ENCODE results near the gene ADRB2. TPM values are rescaled to one million over a fixed set of nuclear protein-coding genes. Genes with fewer than 3 reads are reported as not detected.

Gene ADRB2
- total and polyA plus RNA-seq, 4 donors = 1.2 to 7.6 (median 3.8) TPM

DNA sequence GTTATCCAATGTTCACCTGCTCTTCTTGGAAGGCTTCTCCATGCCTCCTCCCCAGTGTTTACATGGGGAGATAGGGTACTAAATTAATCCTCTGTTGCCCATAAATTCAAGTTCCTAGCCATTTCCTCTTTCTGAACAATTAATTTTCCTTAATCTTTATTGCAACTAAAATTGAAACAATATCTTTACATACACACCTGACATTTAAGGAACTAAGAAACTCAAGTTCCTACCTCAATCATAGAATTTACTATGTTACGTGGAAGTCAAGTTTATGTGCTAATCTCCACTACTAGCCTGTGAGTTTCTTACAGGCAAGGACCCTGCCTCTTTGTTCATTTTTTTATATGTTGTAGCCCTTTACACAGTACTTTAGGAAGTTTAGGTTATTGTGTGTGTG, 10.1 kb upstream of the ADRB2 start:
- H3K27ac ChIP-seq (ENCODE audit: low read depth in 1 of 2, low read length in 2 of 2) = no peak overlapping the region
- TF ChIP-seq RAD21 (IDR thresholded peaks at IDR 0.05) (no peak), FOXA2 (IDR thresholded peaks at IDR 0.05) (no peak), RXRA (IDR thresholded peaks at IDR 0.05) (no peak), FOXA1 (IDR thresholded peaks at IDR 0.05) (no peak), NR2F2 (IDR thresholded peaks at IDR 0.05) (no peak), GABPA (IDR thresholded peaks at IDR 0.05 in 1 of 2, conservative IDR thresholded peaks at IDR 0.05 in 1 of 2) (no peak), JUND (IDR thresholded peaks at IDR 0.05) (no peak), YY1 (IDR thresholded peaks at IDR 0.05) (no peak), EGR1 (IDR thresholded peaks at IDR 0.05; ENCODE audit: low read depth in 2 of 2) (no peak), HNF4A (conservative IDR thresholded peaks at IDR 0.05) (no peak)
- TF ChIP-seq, protein P1, sequence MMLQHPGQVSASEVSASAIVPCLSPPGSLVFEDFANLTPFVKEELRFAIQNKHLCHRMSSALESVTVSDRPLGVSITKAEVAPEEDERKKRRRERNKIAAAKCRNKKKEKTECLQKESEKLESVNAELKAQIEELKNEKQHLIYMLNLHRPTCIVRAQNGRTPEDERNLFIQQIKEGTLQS (IDR thresholded peaks at IDR 0.05) = no peak
- TF ChIP-seq, protein P2, sequence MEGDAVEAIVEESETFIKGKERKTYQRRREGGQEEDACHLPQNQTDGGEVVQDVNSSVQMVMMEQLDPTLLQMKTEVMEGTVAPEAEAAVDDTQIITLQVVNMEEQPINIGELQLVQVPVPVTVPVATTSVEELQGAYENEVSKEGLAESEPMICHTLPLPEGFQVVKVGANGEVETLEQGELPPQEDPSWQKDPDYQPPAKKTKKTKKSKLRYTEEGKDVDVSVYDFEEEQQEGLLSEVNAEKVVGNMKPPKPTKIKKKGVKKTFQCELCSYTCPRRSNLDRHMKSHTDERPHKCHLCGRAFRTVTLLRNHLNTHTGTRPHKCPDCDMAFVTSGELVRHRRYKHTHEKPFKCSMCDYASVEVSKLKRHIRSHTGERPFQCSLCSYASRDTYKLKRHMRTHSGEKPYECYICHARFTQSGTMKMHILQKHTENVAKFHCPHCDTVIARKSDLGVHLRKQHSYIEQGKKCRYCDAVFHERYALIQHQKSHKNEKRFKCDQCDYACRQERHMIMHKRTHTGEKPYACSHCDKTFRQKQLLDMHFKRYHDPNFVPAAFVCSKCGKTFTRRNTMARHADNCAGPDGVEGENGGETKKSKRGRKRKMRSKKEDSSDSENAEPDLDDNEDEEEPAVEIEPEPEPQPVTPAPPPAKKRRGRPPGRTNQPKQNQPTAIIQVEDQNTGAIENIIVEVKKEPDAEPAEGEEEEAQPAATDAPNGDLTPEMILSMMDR (IDR thresholded peaks at IDR 0.05; ENCODE audit: low read depth, low read length, missing input control) = no peak
- TF ChIP-seq, protein P3, sequence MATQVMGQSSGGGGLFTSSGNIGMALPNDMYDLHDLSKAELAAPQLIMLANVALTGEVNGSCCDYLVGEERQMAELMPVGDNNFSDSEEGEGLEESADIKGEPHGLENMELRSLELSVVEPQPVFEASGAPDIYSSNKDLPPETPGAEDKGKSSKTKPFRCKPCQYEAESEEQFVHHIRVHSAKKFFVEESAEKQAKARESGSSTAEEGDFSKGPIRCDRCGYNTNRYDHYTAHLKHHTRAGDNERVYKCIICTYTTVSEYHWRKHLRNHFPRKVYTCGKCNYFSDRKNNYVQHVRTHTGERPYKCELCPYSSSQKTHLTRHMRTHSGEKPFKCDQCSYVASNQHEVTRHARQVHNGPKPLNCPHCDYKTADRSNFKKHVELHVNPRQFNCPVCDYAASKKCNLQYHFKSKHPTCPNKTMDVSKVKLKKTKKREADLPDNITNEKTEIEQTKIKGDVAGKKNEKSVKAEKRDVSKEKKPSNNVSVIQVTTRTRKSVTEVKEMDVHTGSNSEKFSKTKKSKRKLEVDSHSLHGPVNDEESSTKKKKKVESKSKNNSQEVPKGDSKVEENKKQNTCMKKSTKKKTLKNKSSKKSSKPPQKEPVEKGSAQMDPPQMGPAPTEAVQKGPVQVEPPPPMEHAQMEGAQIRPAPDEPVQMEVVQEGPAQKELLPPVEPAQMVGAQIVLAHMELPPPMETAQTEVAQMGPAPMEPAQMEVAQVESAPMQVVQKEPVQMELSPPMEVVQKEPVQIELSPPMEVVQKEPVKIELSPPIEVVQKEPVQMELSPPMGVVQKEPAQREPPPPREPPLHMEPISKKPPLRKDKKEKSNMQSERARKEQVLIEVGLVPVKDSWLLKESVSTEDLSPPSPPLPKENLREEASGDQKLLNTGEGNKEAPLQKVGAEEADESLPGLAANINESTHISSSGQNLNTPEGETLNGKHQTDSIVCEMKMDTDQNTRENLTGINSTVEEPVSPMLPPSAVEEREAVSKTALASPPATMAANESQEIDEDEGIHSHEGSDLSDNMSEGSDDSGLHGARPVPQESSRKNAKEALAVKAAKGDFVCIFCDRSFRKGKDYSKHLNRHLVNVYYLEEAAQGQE (IDR thresholded peaks at IDR 0.05) = no peak
- TF ChIP-seq, protein P4, sequence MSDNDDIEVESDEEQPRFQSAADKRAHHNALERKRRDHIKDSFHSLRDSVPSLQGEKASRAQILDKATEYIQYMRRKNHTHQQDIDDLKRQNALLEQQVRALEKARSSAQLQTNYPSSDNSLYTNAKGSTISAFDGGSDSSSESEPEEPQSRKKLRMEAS (IDR thresholded peaks at IDR 0.05) = no peak
- TF ChIP-seq, protein P5, sequence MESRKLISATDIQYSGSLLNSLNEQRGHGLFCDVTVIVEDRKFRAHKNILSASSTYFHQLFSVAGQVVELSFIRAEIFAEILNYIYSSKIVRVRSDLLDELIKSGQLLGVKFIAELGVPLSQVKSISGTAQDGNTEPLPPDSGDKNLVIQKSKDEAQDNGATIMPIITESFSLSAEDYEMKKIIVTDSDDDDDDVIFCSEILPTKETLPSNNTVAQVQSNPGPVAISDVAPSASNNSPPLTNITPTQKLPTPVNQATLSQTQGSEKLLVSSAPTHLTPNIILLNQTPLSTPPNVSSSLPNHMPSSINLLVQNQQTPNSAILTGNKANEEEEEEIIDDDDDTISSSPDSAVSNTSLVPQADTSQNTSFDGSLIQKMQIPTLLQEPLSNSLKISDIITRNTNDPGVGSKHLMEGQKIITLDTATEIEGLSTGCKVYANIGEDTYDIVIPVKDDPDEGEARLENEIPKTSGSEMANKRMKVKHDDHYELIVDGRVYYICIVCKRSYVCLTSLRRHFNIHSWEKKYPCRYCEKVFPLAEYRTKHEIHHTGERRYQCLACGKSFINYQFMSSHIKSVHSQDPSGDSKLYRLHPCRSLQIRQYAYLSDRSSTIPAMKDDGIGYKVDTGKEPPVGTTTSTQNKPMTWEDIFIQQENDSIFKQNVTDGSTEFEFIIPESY (IDR thresholded peaks at IDR 0.05) = no peak
- no peaks in the 10 kb centered on the region for H3K27me3 ChIP-seq (ENCODE audit: control insufficient read depth in 4 of 4, insufficient read depth in 4 of 4, low read length in 3 of 4)
- no peak overlapping the region for H3K9ac ChIP-seq (ENCODE audit: low read depth in 1 of 2, low read length in 2 of 2)
- no peaks in the 10 kb centered on the region for H3K36me3 ChIP-seq (ENCODE audit: control insufficient read depth in 4 of 4, insufficient read depth in 3 of 4, low read depth in 1 of 4, low read length in 3 of 4)
- DNase-seq (ENCODE audit: low spot score) = no peak
- no peak overlapping the region for H3K4me3 ChIP-seq (ENCODE audit: low read depth in 1 of 3, low read length in 3 of 3)
- H3K4me1 ChIP-seq (ENCODE audit: control insufficient read depth in 4 of 4, insufficient read depth in 4 of 4, low read length in 3 of 4) = peaks cover 0 to 2% (median 0%) of the 10 kb centered on the region in 4 donors
- H3K9me3 ChIP-seq (ENCODE audit: control insufficient read depth in 4 of 4, low read length in 3 of 4) = no peaks in the 10 kb centered on the region
- WGBS = 90% methylated on average over 1 of the region's 1 CpG

DNA sequence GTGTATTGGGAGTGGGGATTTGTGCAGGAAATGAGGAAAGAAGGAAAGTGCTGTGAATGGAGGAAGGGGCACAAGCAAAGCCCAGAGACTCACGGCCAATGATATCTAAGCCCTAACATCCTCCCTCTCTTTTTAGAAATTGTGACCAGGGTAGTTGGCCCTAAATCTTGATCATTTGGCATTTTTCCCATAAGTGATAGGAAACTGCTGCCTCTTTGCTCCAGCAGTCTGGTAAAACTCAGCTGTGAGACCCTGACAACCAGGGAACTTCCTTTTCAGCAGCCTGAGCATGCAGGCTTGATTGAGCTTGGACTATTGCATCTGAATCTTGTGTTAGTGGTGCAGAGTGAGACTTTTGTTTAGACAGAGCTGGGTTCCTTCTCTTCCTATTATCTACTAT, 9.6 kb upstream of the ADRB2 start:
- no peak overlapping the region for H3K27ac ChIP-seq (ENCODE audit: low read depth in 1 of 2, low read length in 2 of 2)
- H3K36me3 ChIP-seq (ENCODE audit: control insufficient read depth in 4 of 4, insufficient read depth in 3 of 4, low read depth in 1 of 4, low read length in 3 of 4) = no peaks in the 10 kb centered on the region
- peaks cover 0 to 2% (median 0%) of the 10 kb centered on the region in 4 donors for H3K4me1 ChIP-seq (ENCODE audit: control insufficient read depth in 4 of 4, insufficient read depth in 4 of 4, low read length in 3 of 4)
- DNase-seq (ENCODE audit: low spot score) = no peak
- no peak overlapping the region for H3K9ac ChIP-seq (ENCODE audit: low read depth in 1 of 2, low read length in 2 of 2)
- no peaks in the 10 kb centered on the region for H3K27me3 ChIP-seq (ENCODE audit: control insufficient read depth in 4 of 4, insufficient read depth in 4 of 4, low read length in 3 of 4)
- no peak overlapping the region for H3K4me3 ChIP-seq (ENCODE audit: low read depth in 1 of 3, low read length in 3 of 3)
- no peak for TF ChIP-seq FOXA1 (IDR thresholded peaks at IDR 0.05)
- TF ChIP-seq EGR1 (IDR thresholded peaks at IDR 0.05; ENCODE audit: low read depth in 2 of 2) = no peak
- 72% methylated on average over 1 of the region's 1 CpG for whole genome bisulfite sequencing
- no peaks in the 10 kb centered on the region for H3K9me3 ChIP-seq (ENCODE audit: control insufficient read depth in 4 of 4, low read length in 3 of 4)

All from liver (tissue), 9 donors.